Dedifferentiated amniotic fluid mesenchymal stem cell (primary cell): Measurements from ENCODE around the gene GAP43.

Experiments
- DNase-seq: peaks from one replicate; pipeline ENCODE4 v3.0.0-alpha.2; 2016; ENCODE audit errors: extremely low spot score

The GAP43 gene

DNA sequence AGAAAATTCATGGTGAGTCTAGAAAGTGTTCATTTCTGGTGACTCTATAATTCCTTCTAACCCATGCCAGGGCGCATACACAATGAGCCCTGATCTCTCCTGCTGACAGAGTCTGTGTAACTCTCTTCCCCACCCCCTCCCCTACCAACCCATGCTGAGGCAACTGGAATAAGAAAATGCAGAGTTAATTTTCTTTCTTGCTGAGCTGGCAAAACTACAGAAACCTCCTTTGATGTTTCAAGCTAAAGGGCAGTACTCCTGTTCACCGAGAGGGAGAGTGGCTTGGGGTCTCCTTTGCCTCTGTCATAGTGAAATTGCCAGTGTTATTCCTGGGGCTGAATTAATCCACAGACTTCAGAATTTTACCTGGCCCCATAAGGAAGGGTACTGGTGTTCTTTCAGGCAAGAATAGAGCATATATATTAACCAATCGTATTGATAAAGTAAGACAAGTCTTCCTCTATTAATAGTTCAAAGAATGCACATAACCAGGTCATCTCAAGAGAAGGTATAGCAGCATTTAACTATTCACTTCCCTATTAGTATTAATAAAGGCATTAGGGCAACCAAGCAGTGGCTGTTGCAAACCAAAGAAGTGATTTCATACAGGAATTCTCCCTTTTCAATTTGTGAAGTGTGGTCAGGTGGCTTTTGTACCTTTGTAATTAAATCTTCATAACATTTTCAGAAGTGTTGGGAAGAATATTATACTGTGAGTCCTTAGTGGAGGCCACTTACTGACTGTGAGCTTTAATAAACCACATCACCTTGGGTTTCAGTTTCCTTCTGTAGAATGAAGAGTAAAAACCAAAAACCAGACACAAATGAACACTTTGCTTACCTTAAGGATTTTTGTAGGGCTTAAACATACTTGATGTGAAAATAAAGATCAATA, 4.1 kb downstream of the GAP43 start:
- no peak for DNase-seq

DNA sequence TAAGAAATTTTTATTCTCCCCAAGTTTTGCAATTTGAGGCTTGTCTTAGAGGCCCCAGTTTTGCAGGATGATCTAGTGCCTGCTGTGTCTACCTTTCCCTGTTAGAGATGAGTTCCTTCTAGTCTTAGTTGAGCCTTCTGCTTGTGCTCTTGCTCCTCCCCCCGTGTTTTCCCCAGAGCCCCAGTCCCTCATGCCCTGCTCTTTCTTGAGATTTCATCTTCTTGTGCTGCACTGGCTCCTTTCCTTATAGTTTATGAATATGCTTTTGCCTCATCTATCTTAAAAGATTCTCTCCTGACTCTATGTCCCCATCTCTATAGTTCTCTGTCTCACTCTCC, 4.7 kb downstream of the GAP43 start:
- no peak for DNase-seq

DNA sequence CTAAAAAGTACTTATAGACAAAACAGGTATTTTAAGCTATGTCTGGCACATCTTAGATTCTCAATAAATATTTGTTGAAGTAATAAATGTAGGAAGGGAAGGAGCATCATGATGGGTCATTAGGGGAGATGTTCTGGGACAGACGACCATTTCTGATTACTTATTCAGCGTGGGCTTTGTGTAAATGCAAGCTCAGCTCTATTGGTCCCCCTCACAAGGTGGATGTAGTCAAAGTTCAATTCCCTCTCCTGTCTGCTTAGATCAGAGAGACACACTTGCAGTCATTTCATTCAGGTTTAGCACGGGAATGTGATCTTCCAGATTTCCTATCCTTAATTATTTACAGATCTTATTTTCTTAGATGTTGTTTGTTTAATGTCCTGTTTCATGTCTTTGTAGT, 7.5 kb downstream of the GAP43 start:
- no peak for DNase-seq

DNA sequence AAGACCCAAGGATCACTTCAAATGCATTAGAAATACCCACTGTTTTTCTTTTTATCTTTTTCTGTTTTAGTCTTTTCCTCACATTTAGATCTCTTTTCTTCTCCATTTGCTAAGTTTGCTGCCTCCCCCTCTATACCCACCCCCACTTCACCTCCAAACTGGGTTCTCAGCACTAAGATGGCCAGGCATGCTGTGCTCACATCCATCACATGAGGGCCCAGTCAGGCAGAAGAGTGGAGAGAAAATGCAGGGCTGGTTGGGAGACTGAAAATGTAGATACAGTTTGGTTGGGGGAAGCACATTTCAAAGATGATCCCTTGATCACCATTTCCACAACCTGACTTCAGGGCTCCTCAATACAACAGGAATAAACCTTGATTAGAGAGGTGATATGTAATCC, 8.7 kb downstream of the GAP43 start:
- DNase-seq = no peak

DNA sequence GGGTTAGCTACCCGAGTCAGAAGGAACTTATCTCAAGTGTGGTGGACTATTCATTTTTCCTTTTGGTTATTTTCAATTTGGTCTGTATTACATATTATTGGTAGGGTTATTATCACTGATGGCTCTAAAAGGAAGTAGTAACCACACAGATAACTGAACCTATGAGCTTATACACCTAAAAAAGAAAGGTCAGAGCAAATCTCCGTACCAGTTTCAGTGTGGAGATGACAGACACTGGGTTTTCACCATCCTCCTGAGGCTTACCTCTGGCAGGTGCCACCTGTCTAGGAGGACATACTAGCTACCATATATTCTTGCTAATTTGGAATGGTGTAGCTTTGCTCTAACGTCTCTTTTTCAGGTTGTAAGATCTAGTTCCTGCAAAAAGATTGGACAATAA, 10.2 kb downstream of the GAP43 start:
- no peak for DNase-seq

DNA sequence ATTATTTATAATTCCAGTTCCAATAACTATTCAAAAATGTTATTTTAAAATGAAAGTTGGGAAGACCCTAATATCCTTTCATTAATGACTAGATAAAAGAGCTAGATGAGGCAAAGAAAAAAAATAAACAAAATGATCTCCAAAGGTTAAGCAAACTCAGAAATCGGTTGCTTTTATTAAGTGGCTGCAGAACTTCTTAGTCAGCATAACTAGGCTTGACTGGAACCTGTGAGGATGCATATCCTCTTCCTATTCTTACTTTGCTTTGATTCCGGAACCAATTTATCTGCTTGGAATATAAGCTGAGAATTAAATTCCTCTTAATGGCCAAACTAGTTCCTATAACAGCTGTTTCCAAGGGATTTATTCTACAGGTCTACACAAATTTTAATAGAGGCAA, 10.7 kb downstream of the GAP43 start:
- no peak for DNase-seq

DNA sequence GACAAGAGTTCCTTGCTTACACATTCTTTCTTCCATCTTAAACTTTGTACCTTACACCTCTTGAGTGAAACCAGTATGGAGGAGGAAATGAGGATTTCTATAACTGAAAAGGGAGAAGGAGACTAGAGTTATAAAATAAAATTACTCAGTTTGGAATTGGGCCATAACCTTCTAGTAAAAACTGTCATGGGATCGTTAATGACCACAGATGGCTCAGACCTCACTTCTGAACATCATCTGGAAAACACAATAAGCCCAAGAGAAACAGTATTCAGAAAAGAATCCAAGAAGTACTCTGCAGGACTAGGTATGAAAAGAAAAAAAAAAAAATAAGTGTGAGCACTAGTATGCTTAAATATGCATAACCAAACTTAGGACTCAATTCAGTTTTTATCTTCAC, 12.1 kb downstream of the GAP43 start:
- no peak for DNase-seq

DNA sequence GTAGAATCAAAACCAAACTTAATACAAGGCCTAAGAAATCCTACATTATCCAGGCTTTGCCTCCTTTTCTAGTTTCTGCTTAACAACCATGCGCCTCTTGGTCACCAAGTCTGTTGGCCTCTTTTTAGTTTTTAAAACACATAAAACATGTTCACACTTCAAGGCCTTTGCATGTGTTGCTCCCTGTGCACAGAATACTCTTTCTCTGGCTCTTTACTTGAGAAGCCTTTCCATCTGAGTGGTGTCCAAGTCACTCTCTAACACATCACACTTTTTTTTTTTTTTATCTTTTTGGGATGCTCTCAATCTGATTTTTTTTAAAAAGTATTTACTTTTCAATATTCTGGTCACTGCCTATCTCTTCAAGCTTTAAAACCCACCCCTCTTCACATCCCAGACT, 14.9 kb downstream of the GAP43 start:
- no peak for DNase-seq

DNA sequence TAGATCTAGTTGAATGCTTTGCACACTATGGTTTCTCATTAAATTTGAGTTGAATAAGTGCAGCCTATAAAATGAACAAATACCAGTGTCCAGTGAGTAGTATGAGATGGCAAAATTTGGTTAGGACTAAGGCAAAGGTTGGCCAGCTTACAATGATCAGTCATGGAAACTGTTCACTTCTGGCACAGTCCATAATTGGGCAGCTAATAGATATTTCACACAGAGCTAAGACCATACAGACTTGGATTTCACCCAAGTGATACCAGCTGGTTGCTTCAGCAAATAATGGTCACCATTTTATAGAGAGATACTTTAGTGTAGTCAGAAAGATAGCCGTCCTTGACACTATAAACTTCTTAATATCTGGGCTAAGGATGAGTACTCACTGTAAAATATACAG, 15.7 kb downstream of the GAP43 start:
- no peak for DNase-seq

DNA sequence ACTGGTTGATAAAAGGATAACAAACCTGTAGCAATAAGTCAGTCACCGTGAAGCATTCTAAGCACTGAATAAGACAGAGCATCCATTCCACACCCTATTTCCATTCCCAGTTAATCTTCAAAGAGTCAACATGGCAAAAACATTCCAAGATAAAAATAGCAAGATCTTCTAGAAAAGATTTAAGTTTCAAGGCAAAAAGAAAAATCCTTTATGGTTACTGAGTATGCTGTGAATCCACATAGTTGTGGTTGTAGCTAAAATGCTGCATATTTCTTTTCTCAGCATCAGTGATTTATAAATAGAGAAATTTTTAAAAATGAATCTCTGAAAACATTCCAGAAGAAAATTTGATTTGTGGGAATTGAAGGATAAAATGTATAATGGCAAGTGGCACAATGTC, 21.1 kb downstream of the GAP43 start:
- DNase-seq = peak; percentile 52

DNA sequence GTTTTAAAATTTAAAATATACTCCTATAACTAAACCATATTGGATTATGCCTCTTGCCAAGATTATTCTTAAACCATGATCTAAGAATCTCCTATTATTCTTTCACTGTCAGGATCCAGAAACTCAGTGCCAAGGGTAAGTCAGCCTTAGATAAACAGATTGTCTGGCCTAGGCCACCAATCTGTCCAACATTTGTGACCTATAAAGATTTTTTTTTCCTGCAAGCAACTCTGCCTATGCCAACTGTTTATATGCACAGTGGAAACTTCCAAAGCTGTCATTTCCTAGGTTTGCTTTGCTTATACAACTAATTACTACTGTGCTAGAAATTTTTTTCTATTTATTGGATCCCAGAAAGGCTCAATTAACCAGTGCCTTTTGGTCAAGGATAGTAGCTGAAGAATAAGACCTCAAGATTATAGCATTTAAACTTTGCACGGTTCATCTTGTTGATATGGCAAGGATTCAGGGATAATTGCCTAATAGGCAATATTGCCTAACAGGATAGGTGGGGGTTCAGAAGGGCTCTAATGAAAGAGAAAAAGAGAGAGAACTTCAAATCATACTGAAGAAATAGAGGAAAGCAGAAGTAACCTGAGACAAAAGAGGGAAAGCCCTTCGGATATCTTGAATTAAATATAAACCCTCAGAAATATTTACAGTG, 22.8 kb downstream of the GAP43 start:
- DNase-seq = no peak

DNA sequence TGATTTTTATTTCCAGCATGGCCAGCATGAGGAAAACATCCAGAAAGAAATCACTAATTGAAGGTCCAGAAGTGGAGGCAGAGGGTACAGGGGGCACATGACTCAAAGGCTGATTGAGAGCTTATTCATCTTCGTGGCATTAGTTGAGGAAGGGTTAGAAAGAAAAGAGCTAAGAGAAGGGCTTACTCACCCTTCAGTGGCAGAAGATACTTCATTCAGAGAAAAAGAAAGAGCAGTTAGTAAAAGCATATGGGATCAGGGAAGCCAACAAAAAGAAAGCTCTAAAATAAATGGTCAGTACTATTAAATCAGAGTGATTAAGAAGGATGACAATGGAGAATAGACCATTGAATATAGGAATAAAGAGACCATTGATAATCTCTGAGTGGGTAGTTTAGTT, 25.2 kb downstream of the GAP43 start:
- DNase-seq = no peak

DNA sequence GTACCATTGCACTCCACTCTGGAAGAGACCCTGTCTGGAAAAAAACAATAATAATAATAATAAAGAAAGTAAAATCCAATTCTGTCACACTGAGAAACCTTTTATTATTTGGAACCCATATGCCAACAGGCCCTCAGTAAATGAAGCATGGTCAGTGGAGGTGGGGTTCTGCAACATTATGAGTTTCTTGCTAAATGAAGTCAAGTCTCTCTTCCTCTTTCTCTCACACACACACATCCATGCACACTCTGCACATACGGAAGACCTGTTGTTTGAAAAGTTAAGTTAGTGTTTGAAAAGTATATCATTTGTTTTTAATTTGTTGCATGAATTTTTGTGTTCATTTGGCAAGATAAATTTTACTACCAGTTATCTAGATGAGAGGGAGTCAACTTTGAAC, 27.8 kb downstream of the GAP43 start:
- DNase-seq = no peak

DNA sequence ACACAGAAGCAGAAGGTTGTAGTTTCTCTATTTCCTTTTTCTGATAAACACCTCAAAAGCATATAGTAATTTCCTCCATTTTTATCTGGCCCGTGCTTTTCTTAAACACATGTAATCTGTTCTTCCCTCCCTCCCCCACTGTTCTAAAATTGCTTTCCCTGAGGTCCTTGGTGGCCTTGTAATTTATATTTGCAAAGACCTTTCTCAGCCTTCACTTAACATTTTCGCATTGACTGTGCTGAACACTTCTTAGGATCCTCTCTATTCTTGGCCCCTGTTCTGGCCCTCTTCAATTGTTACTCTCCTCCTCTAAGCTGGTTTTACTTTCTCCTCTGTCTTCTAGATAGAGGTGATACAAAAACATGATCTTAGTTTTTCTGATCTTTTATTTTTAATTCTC, 28.3 kb downstream of the GAP43 start:
- DNase-seq = no peak

DNA sequence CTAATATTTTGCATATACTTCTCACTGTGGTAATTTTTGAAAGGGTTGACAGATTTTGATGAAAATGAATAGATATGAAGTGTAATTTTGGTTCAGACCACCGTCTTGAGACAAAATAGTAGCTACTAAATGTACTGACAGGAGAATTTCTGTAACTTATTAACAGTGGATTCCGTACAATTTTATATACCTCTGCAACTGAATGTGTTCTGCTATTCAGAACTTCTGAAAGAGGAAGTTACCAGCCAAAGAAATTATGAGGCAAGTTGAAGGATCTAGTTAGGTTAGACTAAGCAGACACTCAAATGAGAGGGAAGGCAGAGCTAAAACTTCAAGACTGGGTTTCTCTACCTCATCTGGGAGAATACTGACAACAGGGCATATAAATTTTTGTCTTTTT, 29.4 kb downstream of the GAP43 start:
- DNase-seq = no peak

DNA sequence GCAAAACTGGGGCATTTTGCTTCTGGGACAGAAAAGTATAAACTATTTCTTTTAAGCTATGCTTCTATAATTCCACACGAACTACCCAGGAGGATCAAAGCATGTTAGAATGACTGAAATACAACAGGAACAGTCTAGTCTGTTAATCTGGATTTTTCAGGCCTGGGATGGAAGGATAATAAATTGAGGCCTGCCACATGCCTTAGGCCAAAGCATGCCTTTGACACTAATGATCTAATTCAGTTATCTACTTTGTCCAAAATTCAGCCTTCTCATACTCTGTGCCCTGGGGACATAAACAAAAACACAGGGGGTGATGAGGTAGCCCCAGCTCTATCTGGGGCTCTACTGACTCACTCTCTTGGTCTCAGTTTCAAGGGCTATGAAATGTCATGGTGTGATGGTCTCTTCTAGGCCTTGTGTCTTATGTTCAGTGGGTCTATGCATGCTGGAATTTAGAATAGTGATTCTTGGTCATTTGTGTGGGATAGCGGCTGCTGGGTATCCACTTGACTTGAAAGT, 32.5 kb downstream of the GAP43 start:
- DNase-seq = no peak

DNA sequence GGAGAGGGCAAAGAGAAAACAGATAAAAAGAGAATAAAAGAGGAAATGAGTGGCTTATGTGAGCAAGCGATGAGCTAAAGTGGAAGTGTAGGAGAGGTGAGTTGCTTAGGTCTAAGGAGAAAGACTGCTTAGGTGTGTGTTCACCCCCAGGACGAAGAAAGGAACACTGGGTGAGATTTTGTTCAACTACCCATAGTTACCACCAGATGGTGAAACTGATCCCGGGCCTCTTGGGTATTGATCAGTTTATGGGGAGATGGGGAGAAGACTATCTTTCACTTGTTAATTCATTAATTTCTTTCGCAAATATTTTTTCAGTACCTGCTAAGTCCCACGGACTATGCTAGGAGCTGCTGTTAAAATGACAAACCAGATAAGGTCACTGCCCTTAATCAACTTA, 33.9 kb downstream of the GAP43 start:
- DNase-seq = no peak

DNA sequence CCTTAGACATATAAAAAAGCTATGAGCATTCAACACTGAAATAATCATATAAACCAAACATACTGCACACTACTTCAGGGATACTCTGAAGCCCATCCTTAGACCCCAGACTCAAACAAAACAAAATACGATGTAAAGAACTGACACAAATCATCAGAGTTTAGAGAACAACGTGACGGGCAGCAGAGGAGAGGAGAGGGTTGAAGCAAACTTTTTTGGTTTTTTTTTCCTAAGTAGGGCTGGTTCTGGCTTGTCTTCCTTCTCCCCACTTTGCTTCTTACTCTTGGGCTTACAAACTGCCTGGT, 34.7 kb downstream of the GAP43 start:
- DNase-seq = no peak

DNA sequence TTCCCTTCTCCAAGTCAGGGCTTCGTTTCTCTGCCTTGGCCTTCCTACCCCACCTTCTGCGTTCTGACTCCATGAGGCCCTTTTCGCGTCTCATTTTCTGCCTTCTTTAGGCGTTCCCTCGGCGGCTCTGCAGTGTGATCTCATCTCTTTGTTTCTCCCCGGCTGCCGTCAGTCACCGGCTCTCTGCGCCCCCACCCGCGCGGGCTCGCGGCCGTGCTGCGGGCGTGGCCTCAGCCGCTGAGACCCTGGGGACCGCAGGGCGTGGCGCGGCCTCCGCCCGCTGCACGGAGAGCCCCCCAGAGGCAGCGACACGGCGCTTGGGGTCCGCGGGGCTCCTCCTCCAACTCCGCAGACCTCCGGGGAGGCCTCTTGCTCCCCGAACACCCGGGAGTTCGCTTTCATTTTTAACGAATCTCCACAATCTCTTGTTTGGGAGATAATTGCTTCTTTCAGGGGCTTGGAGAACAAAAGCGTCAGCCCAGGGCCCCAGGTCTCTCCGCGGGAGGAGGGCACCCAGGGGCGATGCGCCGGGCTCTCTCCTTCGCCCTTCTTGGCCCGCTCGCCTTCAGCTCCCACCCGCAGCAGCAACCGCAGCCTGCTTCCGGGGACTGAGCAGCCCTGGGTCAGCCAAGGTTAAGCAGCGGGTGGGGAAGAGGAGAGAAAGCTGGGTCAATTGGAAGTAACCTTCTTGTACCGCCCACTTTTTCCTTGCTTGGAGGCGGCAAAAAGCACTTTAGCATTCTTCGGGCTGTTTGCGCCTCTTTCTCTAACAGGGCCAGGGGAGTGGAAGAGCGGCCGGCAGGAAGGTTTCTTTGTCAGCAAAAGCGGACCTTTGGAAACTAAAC, 35.2 kb downstream of the GAP43 start:
- DNase-seq = peak; percentile 85

DNA sequence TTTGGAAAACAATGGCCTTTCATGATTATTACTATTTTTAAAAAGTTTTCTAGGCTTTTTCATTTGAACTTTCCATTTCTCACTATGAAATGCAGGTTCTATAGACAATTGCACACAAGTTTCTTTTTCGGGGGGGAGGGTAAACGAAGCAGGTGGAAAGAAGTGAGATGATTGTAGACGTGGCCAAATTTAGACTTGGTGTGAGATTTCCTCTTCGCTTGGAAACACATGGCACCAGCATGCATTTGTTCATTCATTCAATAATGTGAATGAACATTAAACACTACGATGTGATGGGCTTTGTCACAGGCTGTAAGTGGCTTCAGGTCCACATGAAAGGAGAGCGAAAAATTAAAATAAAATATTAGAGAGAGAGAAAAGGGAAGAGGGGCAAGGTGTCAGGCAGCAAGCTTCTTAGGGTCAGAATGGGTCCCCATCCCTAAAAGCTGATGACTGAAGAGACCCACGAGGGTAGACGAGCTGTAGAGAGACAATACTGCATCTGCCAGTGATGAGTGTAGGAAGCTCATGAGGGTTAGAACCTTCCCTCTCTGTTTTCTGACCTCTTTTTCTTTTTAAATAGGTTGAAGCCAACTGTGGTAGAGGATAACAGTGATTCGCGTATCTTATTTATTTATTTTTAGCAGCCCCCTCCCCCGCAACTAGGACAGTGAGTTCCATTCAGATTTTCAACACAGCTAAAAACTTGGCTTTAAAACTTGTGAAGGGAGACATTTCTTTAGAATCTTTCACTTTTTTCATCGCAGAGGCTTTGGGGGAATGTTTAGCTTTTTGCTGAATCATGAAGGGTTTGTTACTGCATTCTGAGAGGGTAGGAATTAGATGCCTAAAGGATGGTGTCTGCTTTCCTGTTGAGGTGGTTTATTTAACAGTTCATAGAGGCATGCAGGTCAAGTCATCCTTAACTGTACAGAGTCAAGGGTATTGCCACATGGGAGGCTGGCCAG, 36.2 kb downstream of the GAP43 start:
- DNase-seq = no peak

DNA sequence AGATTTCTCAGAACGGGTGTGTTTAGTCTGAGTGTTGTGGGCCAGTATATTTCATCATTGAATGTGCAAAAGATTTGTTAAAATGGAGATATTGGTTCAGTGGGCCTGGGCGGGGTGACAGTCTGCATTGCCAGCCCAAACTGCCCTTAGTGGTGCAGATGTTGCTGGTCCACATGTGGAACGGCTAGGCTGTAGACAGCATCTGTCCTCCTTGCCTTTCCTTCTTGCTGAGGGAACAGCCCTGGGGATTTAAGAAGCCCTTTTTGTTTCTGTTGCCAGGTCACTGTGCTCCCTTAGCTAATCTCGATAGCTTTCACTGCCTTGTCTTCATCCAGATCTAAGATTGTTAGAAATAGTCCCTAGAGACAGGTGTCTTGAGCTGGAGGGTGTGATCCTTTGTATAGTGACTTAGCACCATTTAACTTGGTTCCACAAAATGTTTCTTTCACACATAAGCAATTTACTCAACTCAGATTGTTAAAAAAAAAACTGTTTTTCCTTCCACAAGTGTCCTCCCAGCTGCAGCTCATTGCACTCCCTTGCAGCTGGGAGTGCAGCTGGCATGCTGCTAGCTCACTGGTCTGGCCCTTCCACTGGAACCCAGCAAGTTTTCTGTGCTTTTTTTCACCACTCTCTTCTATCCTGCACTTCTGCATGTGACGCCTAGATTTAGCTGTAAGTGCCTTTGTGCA, 37.5 kb downstream of the GAP43 start:
- no peak for DNase-seq
